Measurements from ENCODE around the gene C12orf56. TPM values are rescaled to one million over a fixed set of nuclear protein-coding genes. Genes with fewer than 3 reads are reported as not detected.
"Not testable (repeated sequence)": the region's sequence is repeated elsewhere in the genome, so short reads cannot be mapped to it uniquely, and the experiment has no call there.

Gene C12orf56
- total RNA-seq, 2 experiments from 2014 or later = not detected

DNA sequence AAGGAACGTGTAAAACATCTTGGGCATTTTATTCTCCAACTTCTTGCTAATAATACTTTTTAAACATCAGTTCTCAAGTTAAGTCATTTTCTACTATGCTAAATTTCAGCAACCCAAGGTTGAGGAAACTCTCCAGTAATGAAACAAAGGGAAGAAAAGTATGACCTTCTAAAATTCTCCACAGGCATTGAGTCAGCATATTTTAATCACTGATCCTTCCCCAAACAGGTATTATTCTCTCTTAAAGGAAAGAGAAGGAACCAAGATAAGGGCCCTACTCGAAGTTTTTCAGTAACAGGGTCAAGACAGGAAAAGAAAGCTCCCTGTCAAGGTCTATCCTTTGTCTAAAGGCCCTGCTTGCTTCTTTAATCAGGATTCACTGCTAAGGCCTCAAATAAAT, 171.4 kb downstream of the C12orf56 start:
- TF ChIP-seq CTCF (IDR thresholded peaks at IDR 0.05) = no peak
- Mint-ChIP-seq H3K4me3 (peak overlapping the region; percentile 43), H3K36me3 (ENCODE audit: low read depth) (peaks cover 8% of the 10 kb centered on the region), H3K9me3 (no peaks in the 10 kb centered on the region), H3K27ac (peak overlapping the region; percentile 46), H3K27me3 (no peaks in the 10 kb centered on the region), H3K4me1 (ENCODE audit: low read depth) (peaks cover 23% of the 10 kb centered on the region)
- intact Hi-C loops (cut with micrococcal nuclease) = no loop called here
- ChIA-PET CTCF (interaction anchor here (0.6 kb wide), 1 partner anchor 54 kb away, joined by 3 read pairs; no protein-coding TSS in a partner anchor), POLR2A (interaction anchor here (0.7 kb wide), 1 partner anchor 29 kb away, joined by 3 read pairs; no protein-coding TSS in a partner anchor)
- DNase-seq (no peak), ATAC-seq (no peak)

GRCh38 chr12:64218597-64218996, 172.0 kb downstream of the C12orf56 start:
- H3K27me3 Mint-ChIP-seq = no peaks in the 10 kb centered on the region
- H3K4me3 Mint-ChIP-seq = peak overlapping the region; percentile 52
- no peaks in the 10 kb centered on the region for H3K9me3 Mint-ChIP-seq
- POLR2A ChIA-PET = interaction anchor here (0.7 to 1.1 kb wide), 2 partner anchors 11 to 28 kb away, joined by 3 read pairs; no protein-coding TSS in a partner anchor
- DNase-seq = no peak
- TF ChIP-seq CTCF (IDR thresholded peaks at IDR 0.05) = no peak
- intact Hi-C loops (cut with micrococcal nuclease) = no loop called here
- H3K36me3 Mint-ChIP-seq (ENCODE audit: low read depth) = peaks cover 13% of the 10 kb centered on the region
- no peak overlapping the region for H3K27ac Mint-ChIP-seq
- no peak for ATAC-seq
- CTCF ChIA-PET = interaction anchor here (0.6 kb wide), 1 partner anchor 54 kb away, joined by 3 read pairs; no protein-coding TSS in a partner anchor
- H3K4me1 Mint-ChIP-seq (ENCODE audit: low read depth) = peaks cover 23% of the 10 kb centered on the region

GRCh38 chr12:64217643-64218042, 172.9 kb downstream of the C12orf56 start:
- H3K27ac Mint-ChIP-seq; intact Hi-C loops (cut with micrococcal nuclease); ATAC-seq; DNase-seq; H3K4me3 Mint-ChIP-seq; H3K9me3 Mint-ChIP-seq; CTCF ChIA-PET; H3K27me3 Mint-ChIP-seq: not testable (repeated sequence)
- POLR2A ChIA-PET = interaction anchor here (1.1 kb wide), 1 partner anchor 10 kb away, joined by 3 read pairs; no protein-coding TSS in a partner anchor
- H3K36me3 Mint-ChIP-seq (ENCODE audit: low read depth) = peaks cover 19% of the 10 kb centered on the region
- peaks cover 23% of the 10 kb centered on the region for H3K4me1 Mint-ChIP-seq (ENCODE audit: low read depth)

DNA sequence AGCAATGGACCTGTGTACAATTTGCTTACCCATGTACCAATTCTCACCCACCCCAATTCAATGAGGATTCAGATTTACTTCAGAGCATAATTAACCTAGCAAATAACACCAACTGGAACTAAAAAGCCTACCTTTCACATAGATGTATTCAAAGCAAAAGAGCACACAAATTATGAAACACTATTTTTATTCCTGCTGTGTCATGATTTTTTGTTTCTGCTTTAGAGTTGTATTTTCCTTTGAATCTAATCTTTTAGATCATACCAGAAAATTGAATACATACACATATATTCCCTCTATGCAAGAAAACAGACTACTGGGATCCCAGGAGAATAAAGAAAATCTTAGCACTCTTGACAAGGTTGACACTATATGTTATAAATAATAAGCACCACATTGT, 174.3 kb downstream of the C12orf56 start:
- H3K36me3 Mint-ChIP-seq (ENCODE audit: low read depth) = peaks cover 28% of the 10 kb centered on the region
- TF ChIP-seq CTCF (IDR thresholded peaks at IDR 0.05) = no peak
- ATAC-seq (no peak), DNase-seq (no peak)
- H3K27me3 Mint-ChIP-seq = no peaks in the 10 kb centered on the region
- ChIA-PET CTCF (interaction anchor here (1.2 kb wide), 1 partner anchor 9 kb away, joined by 4 read pairs; no protein-coding TSS in a partner anchor), POLR2A (no interaction called here)
- H3K4me3 Mint-ChIP-seq = no peak overlapping the region
- intact Hi-C loops (cut with micrococcal nuclease) = no loop called here
- no peak overlapping the region for H3K27ac Mint-ChIP-seq
- no peaks in the 10 kb centered on the region for H3K9me3 Mint-ChIP-seq
- H3K4me1 Mint-ChIP-seq (ENCODE audit: low read depth) = peaks cover 20% of the 10 kb centered on the region

Other genes starting within 250 kb of the C12orf56 start
- 10 to 100 TPM; 16.6 to 19.7 TPM for gene KICS2, start 168.5 kb downstream of the C12orf56 start, total RNA-seq
- 100 to 1,000 TPM; 163 to 180 TPM for gene XPOT, start 13.6 kb upstream of the C12orf56 start, total RNA-seq
- gene TBK1, start 61.4 kb upstream of the C12orf56 start, total RNA-seq = 10 to 100 TPM; 14.0 to 15.5 TPM
- 10 to 100 TPM; 40.4 to 41.6 TPM for gene RASSF3, start 219.7 kb upstream of the C12orf56 start, total RNA-seq

All from activated CD8-positive, alpha-beta T cell treated with anti-CD3 and anti-CD28 coated beads for 36 hours (primary cell).